Urinary bladder (tissue), 4 donors: ENCODE data around the gene TBC1D22A. TPM values are rescaled to one million over a fixed set of nuclear protein-coding genes. Genes with fewer than 3 reads are reported as not detected.

Experiments used
- DNase-seq: peaks from one replicate; pipeline ENCODE4 v3.0.0-alpha.2; 2015; ENCODE audit errors: extremely low spot score
- H3K27ac ChIP-seq: one replicate; pipeline ENCODE4 v1.5.1; 2013; ENCODE audit warnings: low read depth, mild to moderate bottlenecking, moderate library complexity
- H3K36me3 ChIP-seq: one replicate; pipeline ENCODE4 v1.6.1; 2013; ENCODE audit warnings: mild to moderate bottlenecking, moderate library complexity; ENCODE audit not compliant: insufficient read depth
- H3K4me1 ChIP-seq: one replicate; pipeline ENCODE4 v1.6.1; 2013; ENCODE audit warnings: mild to moderate bottlenecking, moderate library complexity; ENCODE audit not compliant: insufficient read depth
- H3K4me3 ChIP-seq: one replicate; pipeline ENCODE4 v1.5.1; 2013; ENCODE audit warnings: low read depth, low read length
- WGBS: extraction: QIAGEN DNeasy Blood & Tissue Kit; methylation state at CpG from one replicate; pipeline ENCODE4 v1.1.7; 2013; 5-methylcytosine and 5-hydroxymethylcytosine counted together
- polyA plus RNA-seq: library from polyadenylated mRNA; stranded (reverse); fragments of 200-250 nt; gene quantifications from one replicate; pipeline ENCODE4 v1.2.3, GENCODE V29; 2013
- total RNA-seq: library from RNA; depleted of rRNA; stranded (reverse); fragments of >200 nt; gene quantifications from one replicate; pipeline ENCODE4 v1.2.3, GENCODE V29; 2014
- donor health status: healthy with polysubstance abuse.
- donor health status: healthy.

Gene TBC1D22A
- total and polyA plus RNA-seq, 2 donors: 7.7 to 19.1 TPM

DNA sequence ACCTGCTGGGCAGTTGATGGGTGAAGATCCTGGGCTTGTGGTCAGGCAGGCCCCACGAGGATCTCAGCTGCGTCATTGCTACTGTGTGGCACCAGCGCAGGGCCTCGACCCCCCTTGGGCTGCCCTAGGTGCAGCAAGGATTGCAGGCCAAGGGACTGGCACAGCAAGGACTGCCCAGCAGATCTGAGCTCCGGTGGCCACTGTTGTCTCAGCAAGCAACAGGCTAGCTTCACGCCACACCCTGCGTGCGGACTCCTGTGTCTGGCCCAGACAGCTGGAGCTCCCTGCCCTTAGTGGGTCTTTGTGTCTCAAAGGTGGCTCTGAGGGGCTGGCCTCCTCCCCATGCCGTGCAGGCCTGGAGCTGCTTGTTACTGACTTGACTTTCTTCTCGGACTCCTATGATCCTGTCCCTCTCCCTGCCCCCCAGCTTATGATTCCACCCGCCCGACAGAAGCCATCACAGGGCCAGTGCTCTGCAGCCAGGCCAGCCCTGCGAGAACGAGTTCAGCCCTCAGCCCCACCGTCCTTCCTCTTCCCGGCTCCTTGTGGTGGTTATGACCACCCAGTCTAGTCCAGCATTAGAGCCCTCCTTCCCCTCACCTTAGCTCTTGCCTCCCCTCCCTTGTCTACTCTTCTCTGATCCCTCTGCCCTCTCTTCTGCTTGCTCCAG is 295.6 kb downstream of the TBC1D22A start:
- WGBS: 98% methylated on average over 16 of the region's 16 CpGs
- DNase-seq: no peak
- no peak overlapping the region for H3K27ac ChIP-seq
- no peaks in the 10 kb centered on the region for H3K4me1 ChIP-seq
- H3K36me3 ChIP-seq: peaks cover 2% of the 10 kb centered on the region
- no peak overlapping the region for H3K4me3 ChIP-seq

- Histone ChIP-seq H3K4me3 (no peak overlapping the region), H3K27ac (no peak overlapping the region), H3K4me1 (no peaks in the 10 kb centered on the region), H3K36me3 (peaks cover 2% of the 10 kb centered on the region)
- WGBS: 93% methylated on average over 15 of the region's 15 CpGs
- no peak for DNase-seq
Observed at GRCh38 chr22:47059076-47059475, 296.6 kb downstream of the TBC1D22A start.

GRCh38 chr22:47059701-47060161 is 297.3 kb downstream of the TBC1D22A start:
- WGBS: 46% methylated on average over 12 of the region's 12 CpGs
- H3K27ac ChIP-seq: no peak overlapping the region
- H3K4me3 ChIP-seq: no peak overlapping the region
- no peak for DNase-seq
- no peaks in the 10 kb centered on the region for H3K4me1 ChIP-seq
- peaks cover 2% of the 10 kb centered on the region for H3K36me3 ChIP-seq

DNA sequence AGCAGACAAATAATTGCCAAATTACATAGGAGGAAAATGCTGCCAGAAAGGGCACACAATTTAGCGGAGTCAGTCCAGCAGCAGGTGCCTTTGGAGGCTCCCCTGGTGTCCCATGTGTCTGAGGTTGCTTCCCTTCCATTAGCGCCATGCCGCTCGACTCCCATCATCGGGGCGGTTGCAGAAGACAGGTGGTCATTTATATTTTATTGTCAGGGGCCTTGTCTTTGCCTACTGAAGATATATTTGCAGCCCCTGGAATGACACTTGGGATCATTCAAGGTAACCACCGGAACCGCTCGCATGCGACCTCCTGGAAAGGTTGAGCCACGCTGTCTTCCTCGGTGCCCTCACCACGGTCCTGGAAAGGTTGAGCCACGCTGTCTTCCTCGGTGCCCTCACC is 298.3 kb downstream of the TBC1D22A start:
- 96% methylated on average over 15 of the region's 15 CpGs for WGBS
- H3K4me1 ChIP-seq: no peaks in the 10 kb centered on the region
- DNase-seq: no peak
- H3K27ac ChIP-seq: no peak overlapping the region
- peaks cover 2% of the 10 kb centered on the region for H3K36me3 ChIP-seq
- H3K4me3 ChIP-seq: no peak overlapping the region

DNA sequence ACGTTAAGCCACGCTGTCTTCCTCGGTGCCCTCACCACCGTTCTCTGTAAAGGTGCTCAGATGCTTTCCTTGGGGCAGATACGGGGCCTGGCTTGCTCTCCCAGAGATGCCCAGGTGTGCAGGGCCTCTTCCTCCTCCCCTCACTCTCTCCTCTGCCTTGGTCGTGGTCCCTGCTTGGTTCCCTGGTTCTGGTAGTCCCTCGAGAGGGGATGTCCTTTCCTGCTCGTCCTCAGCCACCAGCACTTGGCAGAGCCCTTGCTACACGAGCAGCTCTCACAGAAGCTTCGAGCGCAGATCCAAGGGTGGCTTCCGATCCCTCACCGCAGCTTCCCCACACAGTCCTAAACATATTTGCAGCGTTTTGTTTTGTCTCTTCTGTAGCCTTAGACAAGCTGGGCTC is 298.8 kb downstream of the TBC1D22A start:
- WGBS: 96% methylated on average over 14 of the region's 14 CpGs
- Histone ChIP-seq H3K4me1 (no peaks in the 10 kb centered on the region), H3K4me3 (no peak overlapping the region), H3K27ac (no peak overlapping the region), H3K36me3 (peaks cover 2% of the 10 kb centered on the region)
- no peak for DNase-seq

DNA sequence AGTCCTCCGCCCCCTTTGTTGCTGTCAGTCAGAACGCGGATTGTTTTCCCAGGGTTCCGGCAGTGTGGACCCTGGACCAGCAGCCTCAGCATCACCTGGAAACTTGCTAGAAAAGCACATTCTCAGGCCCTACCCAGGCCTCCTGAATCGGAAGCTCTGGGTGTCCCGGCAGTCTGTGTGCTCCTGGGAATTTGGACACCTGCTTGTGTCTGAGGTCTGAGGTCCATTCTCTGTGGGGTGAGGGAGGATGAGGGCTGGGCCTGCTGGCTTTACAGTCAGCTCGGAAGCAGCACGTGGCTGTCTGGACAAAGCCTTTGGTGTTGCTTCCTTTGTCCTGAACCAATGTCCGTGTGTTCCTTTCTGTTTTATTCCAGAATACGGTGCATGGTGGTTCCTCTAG is 299.7 kb downstream of the TBC1D22A start:
- Histone ChIP-seq H3K27ac (no peak overlapping the region), H3K4me3 (no peak overlapping the region), H3K4me1 (no peaks in the 10 kb centered on the region), H3K36me3 (peaks cover 2% of the 10 kb centered on the region)
- 95% methylated on average over 10 of the region's 10 CpGs for WGBS
- DNase-seq: no peak

- H3K4me3 ChIP-seq: no peak overlapping the region
- WGBS: 90% methylated on average over 14 of the region's 14 CpGs
- no peaks in the 10 kb centered on the region for H3K4me1 ChIP-seq
- DNase-seq: no peak
- no peak overlapping the region for H3K27ac ChIP-seq
- peaks cover 2% of the 10 kb centered on the region for H3K36me3 ChIP-seq
Observed at GRCh38 chr22:47063071-47063509, 300.6 kb downstream of the TBC1D22A start.

- Histone ChIP-seq H3K4me3 (no peak overlapping the region), H3K27ac (no peak overlapping the region), H3K4me1 (no peaks in the 10 kb centered on the region), H3K36me3 (peaks cover 2% of the 10 kb centered on the region)
- DNase-seq: no peak
- WGBS: 76% methylated on average over 10 of the region's 10 CpGs
Observed at GRCh38 chr22:47063606-47064005, 301.2 kb downstream of the TBC1D22A start.

DNA sequence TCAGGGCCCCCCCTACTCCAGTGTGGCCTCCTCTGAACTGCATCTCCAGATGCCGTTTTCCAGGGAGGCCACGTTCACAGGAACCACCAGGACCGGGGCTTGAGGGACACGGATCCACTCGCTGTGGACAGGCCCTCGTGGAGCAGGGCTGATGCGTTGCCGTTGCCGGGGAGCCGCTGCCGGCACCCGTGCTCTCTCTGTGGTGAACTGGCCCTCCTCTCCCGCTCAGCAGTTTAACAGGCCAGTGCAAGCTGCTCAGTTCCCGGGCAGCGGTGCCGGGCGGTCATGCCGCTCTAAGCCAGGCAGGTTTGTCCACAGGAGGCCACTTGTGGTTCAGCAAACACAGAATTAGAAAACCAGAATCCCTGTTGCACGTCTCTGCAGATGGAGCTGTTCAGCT is 301.6 kb downstream of the TBC1D22A start:
- no peak for DNase-seq
- WGBS: 87% methylated on average over 19 of the region's 19 CpGs

DNA sequence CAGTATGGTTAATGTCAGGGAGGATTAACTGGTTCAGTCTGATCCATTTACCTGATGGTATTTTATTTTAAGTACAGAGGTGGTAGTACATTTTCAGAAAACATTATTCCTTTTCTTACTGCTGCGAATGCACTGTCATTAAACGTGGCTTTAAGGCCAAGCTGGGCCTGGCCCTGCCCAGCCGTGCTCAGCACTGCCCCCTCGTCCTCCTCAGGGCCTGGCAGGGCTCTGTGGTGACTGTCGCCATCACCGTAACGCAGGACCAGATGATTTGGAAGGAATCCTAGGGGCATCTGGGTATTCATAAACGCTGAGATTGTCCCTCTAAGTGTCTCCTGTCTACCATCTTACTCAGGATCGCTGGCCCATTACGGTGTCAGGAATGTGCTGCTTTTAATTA is 302.0 kb downstream of the TBC1D22A start:
- WGBS: 72% methylated on average over 10 of the region's 10 CpGs
- Histone ChIP-seq H3K27ac (no peak overlapping the region), H3K36me3 (peaks cover 2% of the 10 kb centered on the region), H3K4me3 (no peak overlapping the region), H3K4me1 (no peaks in the 10 kb centered on the region)
- DNase-seq: no peak

More for the DNA sequence above, 301.6 kb downstream of the TBC1D22A start:
- Histone ChIP-seq H3K4me3 (no peak overlapping the region), H3K27ac (no peak overlapping the region), H3K4me1 (no peaks in the 10 kb centered on the region), H3K36me3 (peaks cover 2% of the 10 kb centered on the region)

DNA sequence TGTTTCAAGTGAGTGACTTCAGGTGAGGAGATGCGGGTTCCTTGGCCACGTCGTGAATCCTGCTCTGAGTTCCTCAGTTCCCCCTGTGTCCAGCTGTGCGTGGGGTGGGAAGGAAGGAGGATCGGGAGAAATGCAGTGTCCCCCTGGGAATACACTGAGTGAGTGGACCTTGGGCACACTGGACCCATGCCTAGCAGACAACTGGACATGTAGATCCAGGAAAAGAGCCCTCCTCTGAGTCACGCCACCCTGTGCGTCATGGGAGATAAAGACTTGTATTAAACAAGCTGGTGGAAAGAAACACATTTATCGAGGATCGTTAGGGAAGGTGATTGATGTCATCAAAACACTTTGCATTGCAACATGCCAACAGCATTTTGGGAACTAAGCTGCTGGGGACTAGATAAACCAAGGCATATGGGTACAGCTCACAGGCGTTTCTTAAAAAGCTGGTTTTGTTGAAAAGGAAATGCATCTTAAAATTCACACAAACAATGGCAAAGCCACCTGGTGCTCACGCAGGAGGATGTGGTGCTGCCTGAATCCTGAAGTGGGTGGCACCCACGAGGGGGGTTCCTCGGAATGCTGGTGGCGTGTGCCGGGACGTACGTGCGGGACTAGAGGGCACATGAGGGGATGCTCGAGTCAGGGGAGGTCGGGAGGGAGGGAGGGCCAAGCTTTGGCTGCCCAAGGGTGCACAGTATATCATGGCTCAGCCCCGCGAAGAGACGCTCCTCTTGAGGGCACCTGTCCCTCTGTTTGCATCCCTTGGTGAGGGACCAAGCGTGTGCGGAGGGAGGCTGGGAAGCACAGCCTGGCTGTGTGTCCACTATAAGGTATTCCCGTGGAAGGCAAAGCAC is 303.5 kb downstream of the TBC1D22A start:
- WGBS: 89% methylated on average over 26 of the region's 26 CpGs
- no peak for DNase-seq
- H3K4me3 ChIP-seq: no peak overlapping the region
- no peak overlapping the region for H3K27ac ChIP-seq
- no peaks in the 10 kb centered on the region for H3K36me3 ChIP-seq
- no peaks in the 10 kb centered on the region for H3K4me1 ChIP-seq

- WGBS: 97% methylated on average over 7 of the region's 7 CpGs
- Histone ChIP-seq H3K4me1 (no peaks in the 10 kb centered on the region), H3K36me3 (no peaks in the 10 kb centered on the region), H3K27ac (no peak overlapping the region), H3K4me3 (no peak overlapping the region)
- DNase-seq: no peak
Observed at GRCh38 chr22:47066616-47066905, 304.1 kb downstream of the TBC1D22A start.

DNA sequence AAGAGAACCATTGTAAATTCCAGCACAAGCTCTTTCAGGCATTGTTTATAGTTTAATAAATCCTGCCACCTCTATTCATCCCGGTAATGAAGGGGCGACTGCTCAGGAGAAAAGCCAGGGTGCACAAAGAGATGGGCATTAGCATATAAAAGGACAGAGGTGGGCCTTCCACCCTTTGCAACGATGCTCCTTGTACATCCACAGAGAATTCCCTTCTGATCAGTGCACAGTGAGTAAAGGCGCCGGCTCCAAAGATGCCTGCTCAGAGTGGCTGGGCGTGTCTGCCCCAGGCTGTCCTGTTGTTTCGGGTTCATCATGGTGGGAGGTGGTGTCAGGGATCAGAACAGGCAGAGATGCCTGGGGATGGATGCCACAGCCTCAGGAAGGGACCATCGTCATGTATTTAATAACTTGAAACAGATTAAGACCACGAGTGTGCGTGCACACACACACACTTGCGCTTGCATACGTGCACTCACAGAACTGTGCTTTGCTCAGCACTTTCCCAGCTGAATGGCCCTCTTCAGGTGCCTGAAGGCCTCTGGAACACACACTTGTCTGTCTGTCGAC is 305.0 kb downstream of the TBC1D22A start:
- DNase-seq: no peak
- WGBS: 86% methylated on average over 13 of the region's 13 CpGs
- H3K36me3 ChIP-seq: no peaks in the 10 kb centered on the region
- no peaks in the 10 kb centered on the region for H3K4me1 ChIP-seq
- H3K27ac ChIP-seq: no peak overlapping the region
- H3K4me3 ChIP-seq: no peak overlapping the region
